PC-3 (cell line): ENCODE measurements around the gene KMT5C.

ENCODE experiments used
- EZH2 ChIP-seq: fragments of 300-600 bp; sonication (generic); IDR thresholded peaks from one replicate; pipeline ENCODE4 v1.6.1; 2017; ENCODE audit warnings: antibody characterized with exemption, mild to moderate bottlenecking, low read length; ENCODE audit not compliant: unreplicated experiment
- TF ChIP-seq, protein P1 (sequence below): fragments of 300-600 bp; sonication (generic); conservative IDR thresholded peaks from 2 replicates; pipeline ENCODE4 v1.5.1; 2017; ENCODE audit warnings: antibody characterized with exemption, low read depth, mild to moderate bottlenecking, low read length

DNA sequence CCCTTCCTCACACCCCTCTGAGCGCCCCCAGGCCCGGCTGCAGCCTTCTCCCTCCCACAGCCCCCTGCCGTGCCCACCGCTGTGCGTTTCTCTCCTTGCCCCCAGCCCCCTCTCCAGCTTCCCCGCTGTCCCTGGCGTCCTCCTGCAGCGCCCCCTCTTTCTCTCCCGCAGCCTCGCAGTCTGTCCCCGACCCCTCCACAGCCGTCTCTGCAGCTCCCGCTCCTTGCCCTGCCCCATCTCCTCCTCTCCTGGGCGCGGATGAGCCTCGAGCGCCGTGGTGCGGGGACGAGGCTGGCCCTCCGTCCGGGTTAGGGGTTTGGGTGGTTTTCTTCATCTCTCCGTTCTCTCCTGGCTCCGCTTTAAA, 1.1 kb downstream of the KMT5C start:
- no peak for TF ChIP-seq EZH2
- TF ChIP-seq, protein P1, sequence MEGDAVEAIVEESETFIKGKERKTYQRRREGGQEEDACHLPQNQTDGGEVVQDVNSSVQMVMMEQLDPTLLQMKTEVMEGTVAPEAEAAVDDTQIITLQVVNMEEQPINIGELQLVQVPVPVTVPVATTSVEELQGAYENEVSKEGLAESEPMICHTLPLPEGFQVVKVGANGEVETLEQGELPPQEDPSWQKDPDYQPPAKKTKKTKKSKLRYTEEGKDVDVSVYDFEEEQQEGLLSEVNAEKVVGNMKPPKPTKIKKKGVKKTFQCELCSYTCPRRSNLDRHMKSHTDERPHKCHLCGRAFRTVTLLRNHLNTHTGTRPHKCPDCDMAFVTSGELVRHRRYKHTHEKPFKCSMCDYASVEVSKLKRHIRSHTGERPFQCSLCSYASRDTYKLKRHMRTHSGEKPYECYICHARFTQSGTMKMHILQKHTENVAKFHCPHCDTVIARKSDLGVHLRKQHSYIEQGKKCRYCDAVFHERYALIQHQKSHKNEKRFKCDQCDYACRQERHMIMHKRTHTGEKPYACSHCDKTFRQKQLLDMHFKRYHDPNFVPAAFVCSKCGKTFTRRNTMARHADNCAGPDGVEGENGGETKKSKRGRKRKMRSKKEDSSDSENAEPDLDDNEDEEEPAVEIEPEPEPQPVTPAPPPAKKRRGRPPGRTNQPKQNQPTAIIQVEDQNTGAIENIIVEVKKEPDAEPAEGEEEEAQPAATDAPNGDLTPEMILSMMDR, result peak; percentile 44
